SK-N-SH treated with all-trans-retinoic acid at 6 μM for 48 hours (cell line): ENCODE data around the gene CRYGC.

ENCODE experiments used
- CSDC2 ChIP-seq: fragments of 250-450 bp; sonication (Bioruptor Pico); IDR thresholded peaks from 2 replicates; pipeline ENCODE4 v1.5.0; 2020; ENCODE audit warnings: mild to moderate bottlenecking, moderate library complexity
- ESRRG ChIP-seq: fragments of 250-450 bp; sonication (Bioruptor Pico); IDR thresholded peaks from 2 replicates; pipeline ENCODE4 v1.6.1; 2021; ENCODE audit warnings: mild to moderate bottlenecking
- ZFP3 ChIP-seq: fragments of 250-450 bp; sonication (Bioruptor Pico); IDR thresholded peaks from 2 replicates; pipeline ENCODE4 v1.5.0; 2020; ENCODE audit warnings: mild to moderate bottlenecking, moderate library complexity
- ZFP30 ChIP-seq: fragments of 450-650 bp; formaldehyde crosslinking; IDR thresholded peaks from 2 replicates; pipeline ENCODE4 v1.5.0; 2022; ENCODE audit warnings: mild to moderate bottlenecking, moderate library complexity
- ZNF70 ChIP-seq: fragments of 450-650 bp; formaldehyde crosslinking; IDR thresholded peaks from 2 replicates; pipeline ENCODE4 v1.5.0; 2020; ENCODE audit warnings: mild to moderate bottlenecking, moderate library complexity
- ZNF8 ChIP-seq: fragments of 450-650 bp; formaldehyde crosslinking; IDR thresholded peaks from 2 replicates; pipeline ENCODE4 v1.5.0; 2020; ENCODE audit warnings: mild to moderate bottlenecking, moderate library complexity
- TF ChIP-seq, protein P1 (sequence below): fragments of 250-450 bp; sonication (Bioruptor Pico); IDR thresholded peaks from 2 replicates; pipeline ENCODE4 v1.5.0; 2020; ENCODE audit warnings: mild to moderate bottlenecking, moderate library complexity
- TF ChIP-seq, protein P2 (sequence below): fragments of 250-450 bp; sonication (Bioruptor Pico); IDR thresholded peaks from 2 replicates; pipeline ENCODE4 v1.5.1; 2020; ENCODE audit warnings: low read depth, mild to moderate bottlenecking, moderate library complexity
- TF ChIP-seq, protein P3 (sequence below): fragments of 250-450 bp; sonication (Bioruptor Pico); IDR thresholded peaks from 2 replicates; pipeline ENCODE4 v1.8.0; 2021; ENCODE audit warnings: low read depth, mild to moderate bottlenecking, moderate library complexity, borderline replicate concordance
- TF ChIP-seq, protein P4 (sequence below): fragments of 250-450 bp; sonication (Bioruptor Pico); IDR thresholded peaks from 2 replicates; pipeline ENCODE4 v1.5.1; 2021; ENCODE audit warnings: mild to moderate bottlenecking, moderate library complexity

DNA sequence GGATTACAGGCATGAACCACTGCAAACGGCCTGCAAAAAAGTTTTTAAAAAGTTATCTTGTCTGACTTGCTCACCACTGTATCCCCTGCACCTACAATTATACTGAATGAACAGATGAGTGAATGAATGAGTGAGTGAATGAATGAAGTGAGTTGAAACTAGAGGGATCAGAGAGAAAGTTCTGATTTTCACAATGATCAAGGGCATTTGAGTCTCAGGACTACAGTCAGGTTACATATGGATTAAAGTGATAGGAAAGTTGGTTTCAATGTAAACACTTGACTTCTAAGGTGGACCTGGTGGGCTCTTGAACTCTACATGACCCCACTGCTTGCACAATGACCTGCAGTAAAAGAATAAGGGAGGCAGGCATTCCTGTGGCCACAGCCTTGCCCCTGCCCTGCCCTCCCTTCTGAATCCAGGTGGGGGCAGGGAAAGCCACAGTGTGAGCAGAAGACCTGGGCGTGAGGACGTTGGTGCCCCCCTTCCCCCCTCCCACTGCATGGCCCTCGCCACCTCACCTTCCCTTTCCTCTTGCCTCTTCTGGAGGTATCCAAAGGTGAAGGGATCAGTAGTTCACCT lies 49.5 kb upstream of the CRYGC start:
- TF ChIP-seq, protein P1, sequence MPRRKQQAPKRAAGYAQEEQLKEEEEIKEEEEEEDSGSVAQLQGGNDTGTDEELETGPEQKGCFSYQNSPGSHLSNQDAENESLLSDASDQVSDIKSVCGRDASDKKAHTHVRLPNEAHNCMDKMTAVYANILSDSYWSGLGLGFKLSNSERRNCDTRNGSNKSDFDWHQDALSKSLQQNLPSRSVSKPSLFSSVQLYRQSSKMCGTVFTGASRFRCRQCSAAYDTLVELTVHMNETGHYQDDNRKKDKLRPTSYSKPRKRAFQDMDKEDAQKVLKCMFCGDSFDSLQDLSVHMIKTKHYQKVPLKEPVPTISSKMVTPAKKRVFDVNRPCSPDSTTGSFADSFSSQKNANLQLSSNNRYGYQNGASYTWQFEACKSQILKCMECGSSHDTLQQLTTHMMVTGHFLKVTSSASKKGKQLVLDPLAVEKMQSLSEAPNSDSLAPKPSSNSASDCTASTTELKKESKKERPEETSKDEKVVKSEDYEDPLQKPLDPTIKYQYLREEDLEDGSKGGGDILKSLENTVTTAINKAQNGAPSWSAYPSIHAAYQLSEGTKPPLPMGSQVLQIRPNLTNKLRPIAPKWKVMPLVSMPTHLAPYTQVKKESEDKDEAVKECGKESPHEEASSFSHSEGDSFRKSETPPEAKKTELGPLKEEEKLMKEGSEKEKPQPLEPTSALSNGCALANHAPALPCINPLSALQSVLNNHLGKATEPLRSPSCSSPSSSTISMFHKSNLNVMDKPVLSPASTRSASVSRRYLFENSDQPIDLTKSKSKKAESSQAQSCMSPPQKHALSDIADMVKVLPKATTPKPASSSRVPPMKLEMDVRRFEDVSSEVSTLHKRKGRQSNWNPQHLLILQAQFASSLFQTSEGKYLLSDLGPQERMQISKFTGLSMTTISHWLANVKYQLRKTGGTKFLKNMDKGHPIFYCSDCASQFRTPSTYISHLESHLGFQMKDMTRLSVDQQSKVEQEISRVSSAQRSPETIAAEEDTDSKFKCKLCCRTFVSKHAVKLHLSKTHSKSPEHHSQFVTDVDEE (CRISPR knock-in tag), result no peak
- TF ChIP-seq ZFP30 (CRISPR knock-in tag), result no peak
- no peak for TF ChIP-seq ZNF70 (CRISPR knock-in tag)
- no peak for TF ChIP-seq CSDC2 (CRISPR knock-in tag)
- TF ChIP-seq, protein P2, sequence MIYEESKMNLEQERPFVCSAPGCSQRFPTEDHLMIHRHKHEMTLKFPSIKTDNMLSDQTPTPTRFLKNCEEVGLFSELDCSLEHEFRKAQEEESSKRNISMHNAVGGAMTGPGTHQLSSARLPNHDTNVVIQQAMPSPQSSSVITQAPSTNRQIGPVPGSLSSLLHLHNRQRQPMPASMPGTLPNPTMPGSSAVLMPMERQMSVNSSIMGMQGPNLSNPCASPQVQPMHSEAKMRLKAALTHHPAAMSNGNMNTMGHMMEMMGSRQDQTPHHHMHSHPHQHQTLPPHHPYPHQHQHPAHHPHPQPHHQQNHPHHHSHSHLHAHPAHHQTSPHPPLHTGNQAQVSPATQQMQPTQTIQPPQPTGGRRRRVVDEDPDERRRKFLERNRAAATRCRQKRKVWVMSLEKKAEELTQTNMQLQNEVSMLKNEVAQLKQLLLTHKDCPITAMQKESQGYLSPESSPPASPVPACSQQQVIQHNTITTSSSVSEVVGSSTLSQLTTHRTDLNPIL (CRISPR knock-in tag), result no peak
- TF ChIP-seq, protein P3, sequence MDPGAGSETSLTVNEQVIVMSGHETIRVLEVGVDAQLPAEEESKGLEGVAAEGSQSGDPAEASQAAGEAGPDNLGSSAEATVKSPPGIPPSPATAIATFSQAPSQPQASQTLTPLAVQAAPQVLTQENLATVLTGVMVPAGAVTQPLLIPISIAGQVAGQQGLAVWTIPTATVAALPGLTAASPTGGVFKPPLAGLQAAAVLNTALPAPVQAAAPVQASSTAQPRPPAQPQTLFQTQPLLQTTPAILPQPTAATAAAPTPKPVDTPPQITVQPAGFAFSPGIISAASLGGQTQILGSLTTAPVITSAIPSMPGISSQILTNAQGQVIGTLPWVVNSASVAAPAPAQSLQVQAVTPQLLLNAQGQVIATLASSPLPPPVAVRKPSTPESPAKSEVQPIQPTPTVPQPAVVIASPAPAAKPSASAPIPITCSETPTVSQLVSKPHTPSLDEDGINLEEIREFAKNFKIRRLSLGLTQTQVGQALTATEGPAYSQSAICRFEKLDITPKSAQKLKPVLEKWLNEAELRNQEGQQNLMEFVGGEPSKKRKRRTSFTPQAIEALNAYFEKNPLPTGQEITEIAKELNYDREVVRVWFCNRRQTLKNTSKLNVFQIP (CRISPR knock-in tag), result no peak
- no peak for TF ChIP-seq ZNF8 (CRISPR knock-in tag)
- TF ChIP-seq, protein P4, sequence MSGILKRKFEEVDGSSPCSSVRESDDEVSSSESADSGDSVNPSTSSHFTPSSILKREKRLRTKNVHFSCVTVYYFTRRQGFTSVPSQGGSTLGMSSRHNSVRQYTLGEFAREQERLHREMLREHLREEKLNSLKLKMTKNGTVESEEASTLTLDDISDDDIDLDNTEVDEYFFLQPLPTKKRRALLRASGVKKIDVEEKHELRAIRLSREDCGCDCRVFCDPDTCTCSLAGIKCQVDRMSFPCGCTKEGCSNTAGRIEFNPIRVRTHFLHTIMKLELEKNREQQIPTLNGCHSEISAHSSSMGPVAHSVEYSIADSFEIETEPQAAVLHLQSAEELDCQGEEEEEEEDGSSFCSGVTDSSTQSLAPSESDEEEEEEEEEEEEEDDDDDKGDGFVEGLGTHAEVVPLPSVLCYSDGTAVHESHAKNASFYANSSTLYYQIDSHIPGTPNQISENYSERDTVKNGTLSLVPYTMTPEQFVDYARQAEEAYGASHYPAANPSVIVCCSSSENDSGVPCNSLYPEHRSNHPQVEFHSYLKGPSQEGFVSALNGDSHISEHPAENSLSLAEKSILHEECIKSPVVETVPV (CRISPR knock-in tag), result no peak
- no peak for TF ChIP-seq ZFP3 (CRISPR knock-in tag)
- no peak for TF ChIP-seq ESRRG (CRISPR knock-in tag)
